Measurements from ENCODE around the gene CCDC141. TPM values are rescaled to one million over a fixed set of nuclear protein-coding genes. Genes with fewer than 3 reads are reported as not detected.

Gene CCDC141
- total RNA-seq, 1 experiment from 2014 or later, result 0.30 TPM

DNA sequence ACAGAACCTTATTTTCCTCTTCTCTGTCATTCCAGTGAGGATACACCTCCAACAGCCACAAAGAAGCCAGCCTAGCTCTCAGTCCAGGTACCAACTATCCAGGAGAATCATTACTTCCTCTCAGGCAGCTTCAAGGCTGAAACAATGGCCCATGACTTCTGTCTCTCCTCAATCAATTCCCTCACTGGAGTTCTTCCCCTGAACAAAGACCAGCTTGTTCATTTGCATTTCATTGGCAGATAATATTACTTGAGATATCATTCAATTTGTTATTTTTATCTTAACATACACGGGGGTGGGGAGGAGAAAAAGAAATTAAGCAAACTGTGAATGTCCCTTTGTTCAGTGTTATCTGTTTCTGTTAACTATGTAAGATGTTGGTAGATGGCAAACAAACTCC lies 44.0 kb downstream of the CCDC141 start:
- BruUV-seq (replicated peaks), result no TSS peak
- Histone ChIP-seq H3K4me3 (replicated peaks in 1 of 2; ENCODE audit: low read depth in 1 of 2, low read length in 2 of 2) (no peak overlapping the region), H3K36me3 (ENCODE audit: control insufficient read depth in 1 of 2, insufficient read depth in 2 of 2, low read length in 2 of 2) (no peaks in the 10 kb centered on the region), H3K9ac (ENCODE audit: low read length) (no peak overlapping the region), H3K9me3 (ENCODE audit: control insufficient read depth in 1 of 2, insufficient read depth in 1 of 2, low read depth in 1 of 2, low read length in 2 of 2) (no peaks in the 10 kb centered on the region), H2AFZ (ENCODE audit: low read depth, low read length, poor library complexity, severe bottlenecking) (no peak overlapping the region), H3K9me2 (ENCODE audit: insufficient read depth) (no peaks in the 10 kb centered on the region), H3K4me1 (ENCODE audit: control insufficient read depth in 1 of 2, insufficient read depth in 2 of 2, low read length in 2 of 2) (no peaks in the 10 kb centered on the region), H4K20me1 (ENCODE audit: insufficient read depth) (no peaks in the 10 kb centered on the region), H3K4me2 (ENCODE audit: low read length) (no peak overlapping the region), H3K27me3 (ENCODE audit: insufficient read depth, low read length) (no peaks in the 10 kb centered on the region), H3K27ac (ENCODE audit: low read depth, low read length) (no peak overlapping the region), H3K79me2 (ENCODE audit: insufficient read depth, low read length) (no peaks in the 10 kb centered on the region)
- ChIA-PET CTCF (no interaction called here), RAD21 (ENCODE audit: low non-redundant PET in 1 of 2, low total read pairs in 2 of 2, uncharacterized antibody in 2 of 2, unreplicated experiment in 2 of 2) (no interaction called here), POLR2A (no interaction called here)
- DNase-seq (ENCODE audit: low read depth, low spot score) (no peak), ATAC-seq (no peak)
- intact Hi-C loops (cut with micrococcal nuclease), result no loop called here
- TF ChIP-seq, protein P1, sequence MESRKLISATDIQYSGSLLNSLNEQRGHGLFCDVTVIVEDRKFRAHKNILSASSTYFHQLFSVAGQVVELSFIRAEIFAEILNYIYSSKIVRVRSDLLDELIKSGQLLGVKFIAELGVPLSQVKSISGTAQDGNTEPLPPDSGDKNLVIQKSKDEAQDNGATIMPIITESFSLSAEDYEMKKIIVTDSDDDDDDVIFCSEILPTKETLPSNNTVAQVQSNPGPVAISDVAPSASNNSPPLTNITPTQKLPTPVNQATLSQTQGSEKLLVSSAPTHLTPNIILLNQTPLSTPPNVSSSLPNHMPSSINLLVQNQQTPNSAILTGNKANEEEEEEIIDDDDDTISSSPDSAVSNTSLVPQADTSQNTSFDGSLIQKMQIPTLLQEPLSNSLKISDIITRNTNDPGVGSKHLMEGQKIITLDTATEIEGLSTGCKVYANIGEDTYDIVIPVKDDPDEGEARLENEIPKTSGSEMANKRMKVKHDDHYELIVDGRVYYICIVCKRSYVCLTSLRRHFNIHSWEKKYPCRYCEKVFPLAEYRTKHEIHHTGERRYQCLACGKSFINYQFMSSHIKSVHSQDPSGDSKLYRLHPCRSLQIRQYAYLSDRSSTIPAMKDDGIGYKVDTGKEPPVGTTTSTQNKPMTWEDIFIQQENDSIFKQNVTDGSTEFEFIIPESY (IDR thresholded peaks at IDR 0.05; ENCODE audit: extremely low read depth, insufficient replicate concordance, low read length), result no peak
- TF ChIP-seq, protein P2, sequence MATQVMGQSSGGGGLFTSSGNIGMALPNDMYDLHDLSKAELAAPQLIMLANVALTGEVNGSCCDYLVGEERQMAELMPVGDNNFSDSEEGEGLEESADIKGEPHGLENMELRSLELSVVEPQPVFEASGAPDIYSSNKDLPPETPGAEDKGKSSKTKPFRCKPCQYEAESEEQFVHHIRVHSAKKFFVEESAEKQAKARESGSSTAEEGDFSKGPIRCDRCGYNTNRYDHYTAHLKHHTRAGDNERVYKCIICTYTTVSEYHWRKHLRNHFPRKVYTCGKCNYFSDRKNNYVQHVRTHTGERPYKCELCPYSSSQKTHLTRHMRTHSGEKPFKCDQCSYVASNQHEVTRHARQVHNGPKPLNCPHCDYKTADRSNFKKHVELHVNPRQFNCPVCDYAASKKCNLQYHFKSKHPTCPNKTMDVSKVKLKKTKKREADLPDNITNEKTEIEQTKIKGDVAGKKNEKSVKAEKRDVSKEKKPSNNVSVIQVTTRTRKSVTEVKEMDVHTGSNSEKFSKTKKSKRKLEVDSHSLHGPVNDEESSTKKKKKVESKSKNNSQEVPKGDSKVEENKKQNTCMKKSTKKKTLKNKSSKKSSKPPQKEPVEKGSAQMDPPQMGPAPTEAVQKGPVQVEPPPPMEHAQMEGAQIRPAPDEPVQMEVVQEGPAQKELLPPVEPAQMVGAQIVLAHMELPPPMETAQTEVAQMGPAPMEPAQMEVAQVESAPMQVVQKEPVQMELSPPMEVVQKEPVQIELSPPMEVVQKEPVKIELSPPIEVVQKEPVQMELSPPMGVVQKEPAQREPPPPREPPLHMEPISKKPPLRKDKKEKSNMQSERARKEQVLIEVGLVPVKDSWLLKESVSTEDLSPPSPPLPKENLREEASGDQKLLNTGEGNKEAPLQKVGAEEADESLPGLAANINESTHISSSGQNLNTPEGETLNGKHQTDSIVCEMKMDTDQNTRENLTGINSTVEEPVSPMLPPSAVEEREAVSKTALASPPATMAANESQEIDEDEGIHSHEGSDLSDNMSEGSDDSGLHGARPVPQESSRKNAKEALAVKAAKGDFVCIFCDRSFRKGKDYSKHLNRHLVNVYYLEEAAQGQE (IDR thresholded peaks at IDR 0.05; ENCODE audit: low read depth), result no peak
- TF ChIP-seq EZH2phosphoT487 (IDR thresholded peaks at IDR 0.05; ENCODE audit: borderline replicate concordance), result no peak

All from HCT116 (cell line).